ENCODE results near the gene FHDC1. TPM values are rescaled to one million over a fixed set of nuclear protein-coding genes. Genes with fewer than 3 reads are reported as not detected.

FHDC1 gene
- total RNA-seq, 4 donors from 2014 or later: 0.96 to 2.0 (median 1.2) TPM

- DNase-seq (ENCODE audit: low spot score): no peak
- no peak for ATAC-seq (ENCODE audit: low FRiP score)
- TF ChIP-seq CTCF (IDR thresholded peaks at IDR 0.05): no peak
These were observed 91.7 kb downstream of the FHDC1 start for GRCh38 chr4:153027866-153028265.

- ATAC-seq (ENCODE audit: low FRiP score): no peak
These were observed 92.4 kb downstream of the FHDC1 start for GRCh38 chr4:153028535-153028934.

More at GRCh38 chr4:153028535-153028934, 92.4 kb downstream of the FHDC1 start:
- DNase-seq (ENCODE audit: low spot score): no peak
- TF ChIP-seq CTCF (IDR thresholded peaks at IDR 0.05): no peak

Other genes with a start within 250 kb of the FHDC1 start
- under 1 TPM in 1 of 4 donors, not detected in 3; 0.19 TPM for gene TIGD4, start 156.6 kb upstream of the FHDC1 start, total RNA-seq
- 10 to 100 TPM; 18.3 to 32.6 (median 25.6) TPM for gene ARFIP1, start 156.4 kb upstream of the FHDC1 start, total RNA-seq

Measured in omental fat pad (tissue), 4 donors.